HG03045 (cell line): ENCODE results near the gene MGAT1.

Source experiments
- ATAC-seq: cut with Tn5 transposase; IDR thresholded peaks from one replicate; pipeline ENCODE4 v1.9.1; 2021; ENCODE audit warnings: mild to moderate bottlenecking, moderate library complexity; ENCODE audit not compliant: unreplicated experiment

Gene MGAT1

DNA sequence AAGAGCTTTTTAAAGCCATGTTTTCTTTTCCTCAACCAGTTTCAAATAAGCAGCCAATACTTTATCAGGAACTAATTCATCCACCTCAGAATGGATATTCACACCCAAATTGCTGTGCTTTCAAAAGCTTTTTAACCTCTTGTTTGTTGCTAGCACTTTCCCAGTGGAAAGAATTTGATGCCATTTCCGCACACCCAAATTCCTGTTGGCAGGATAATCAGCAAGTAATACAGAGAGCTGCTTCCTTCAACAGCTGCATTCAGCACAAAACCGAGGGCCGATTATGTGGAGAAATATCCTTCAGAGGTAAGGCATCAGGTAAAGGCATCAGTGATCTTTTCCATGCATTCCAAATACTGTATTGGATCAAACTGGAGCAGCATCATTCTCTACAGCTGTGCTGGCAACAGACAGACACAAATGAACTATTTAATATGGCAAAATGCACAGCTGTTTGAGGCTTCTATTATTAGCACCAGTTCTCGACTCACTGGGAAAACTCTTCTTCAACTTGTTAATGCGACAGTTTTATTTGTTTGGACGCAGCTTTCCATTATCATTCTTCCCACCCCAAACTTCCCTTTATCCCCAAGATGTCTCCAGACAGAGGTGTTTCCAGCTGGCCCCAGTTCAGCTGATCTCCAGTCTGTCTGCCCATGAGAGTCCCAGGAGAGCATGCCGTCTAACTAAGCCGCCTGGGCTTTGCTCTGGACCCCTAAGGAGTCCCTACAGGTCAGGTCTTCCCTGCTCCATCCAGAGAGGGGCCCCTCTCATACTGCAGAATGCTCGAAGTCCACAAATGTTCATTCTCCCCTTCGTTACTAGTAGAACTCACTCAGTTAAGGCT is 22.2 kb upstream of the MGAT1 start:
- no peak for ATAC-seq

DNA sequence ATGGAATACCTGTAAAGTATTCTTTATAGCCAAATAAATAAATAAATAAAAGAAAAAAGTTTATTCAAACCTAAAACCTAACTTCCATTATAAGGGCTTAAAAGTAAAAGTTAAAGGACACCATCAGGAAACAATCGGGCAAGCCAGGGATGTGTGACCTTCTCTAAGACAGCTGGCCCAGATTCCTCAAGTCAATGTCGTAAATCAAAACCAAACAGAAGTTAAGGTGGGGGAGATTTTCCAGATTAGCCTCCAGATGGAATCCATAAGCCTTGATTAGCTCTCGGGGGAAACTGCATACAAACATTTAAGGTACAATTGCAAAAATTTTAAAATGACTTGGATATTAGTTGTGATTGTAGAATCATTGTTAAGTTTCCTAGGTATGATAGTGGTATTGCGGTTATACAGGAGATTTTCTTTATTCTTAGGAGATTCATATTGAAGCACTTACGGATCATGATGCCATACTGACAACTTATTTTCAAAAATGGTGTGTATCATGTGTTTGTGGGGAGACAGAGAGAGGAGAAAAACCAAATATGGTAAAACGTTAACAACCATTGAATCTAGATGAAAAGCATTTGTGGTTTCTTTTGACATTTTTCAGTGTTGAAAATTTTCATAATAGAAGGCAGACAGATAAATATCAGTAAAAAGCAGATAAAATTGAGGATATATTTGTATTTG is 21.5 kb upstream of the MGAT1 start:
- no peak for ATAC-seq

DNA sequence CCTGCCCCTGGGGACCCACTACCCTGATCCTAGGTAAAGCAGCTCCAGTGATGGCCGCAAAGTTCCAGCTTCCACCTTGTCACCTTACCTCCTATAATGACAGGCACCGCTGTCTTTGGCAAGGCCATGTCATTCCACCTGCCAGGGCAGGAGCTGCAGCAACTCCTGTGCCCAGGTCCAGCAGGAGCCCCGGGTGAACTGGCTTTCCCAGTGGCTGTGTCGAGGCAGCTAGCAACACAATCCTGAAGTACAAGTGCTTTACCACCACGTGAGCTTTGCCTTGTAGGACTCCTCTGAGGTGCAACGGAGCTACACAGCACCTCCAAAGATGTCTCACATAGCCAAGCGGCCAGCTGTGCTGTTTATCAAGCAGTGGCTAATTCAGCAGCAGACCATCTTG is 20.7 kb upstream of the MGAT1 start:
- ATAC-seq: no peak

DNA sequence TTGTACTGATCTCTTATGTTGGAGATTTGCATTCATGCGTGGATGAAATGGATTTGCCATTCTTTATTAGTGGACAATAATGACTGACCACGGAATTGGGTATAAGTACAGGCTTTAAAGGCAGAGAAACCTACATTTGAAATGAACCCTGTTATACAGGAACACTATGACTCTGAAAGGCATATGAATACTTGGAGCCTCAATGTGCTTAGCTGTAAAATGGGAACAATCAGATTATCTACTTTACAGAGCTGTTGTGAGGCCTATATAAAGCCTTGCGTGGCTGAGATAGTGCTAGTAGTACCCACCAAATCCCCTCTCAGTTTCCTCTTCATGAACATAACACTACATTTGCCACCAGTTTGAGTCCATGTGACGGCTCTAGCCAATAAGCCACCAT is 18.9 kb upstream of the MGAT1 start:
- no peak for ATAC-seq

DNA sequence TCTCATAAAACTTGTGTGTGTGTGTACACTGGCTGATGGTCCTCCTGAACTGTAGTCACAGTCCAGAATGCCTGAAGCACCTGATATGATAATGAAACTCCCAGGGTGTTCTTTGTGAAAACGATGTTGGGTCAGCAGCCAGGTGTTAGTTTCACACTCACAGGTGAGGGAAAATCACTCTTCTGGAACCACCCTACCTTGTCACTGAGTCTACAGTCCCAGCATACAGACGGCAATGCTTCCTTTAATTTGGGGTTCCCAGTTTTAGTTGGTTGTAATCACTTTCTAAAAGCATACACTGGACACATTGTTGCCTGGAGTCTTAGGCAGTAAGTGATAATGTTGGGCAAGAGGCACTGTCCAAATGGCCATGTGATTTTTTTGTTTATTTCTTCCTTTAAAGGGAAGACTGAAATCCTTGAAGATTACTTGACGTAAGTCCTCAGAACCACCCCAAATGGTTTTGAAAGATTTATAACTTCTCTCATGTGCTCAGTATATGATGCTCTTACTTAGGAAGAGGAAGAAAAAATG is 18.2 kb upstream of the MGAT1 start:
- peak; percentile 84 for ATAC-seq

DNA sequence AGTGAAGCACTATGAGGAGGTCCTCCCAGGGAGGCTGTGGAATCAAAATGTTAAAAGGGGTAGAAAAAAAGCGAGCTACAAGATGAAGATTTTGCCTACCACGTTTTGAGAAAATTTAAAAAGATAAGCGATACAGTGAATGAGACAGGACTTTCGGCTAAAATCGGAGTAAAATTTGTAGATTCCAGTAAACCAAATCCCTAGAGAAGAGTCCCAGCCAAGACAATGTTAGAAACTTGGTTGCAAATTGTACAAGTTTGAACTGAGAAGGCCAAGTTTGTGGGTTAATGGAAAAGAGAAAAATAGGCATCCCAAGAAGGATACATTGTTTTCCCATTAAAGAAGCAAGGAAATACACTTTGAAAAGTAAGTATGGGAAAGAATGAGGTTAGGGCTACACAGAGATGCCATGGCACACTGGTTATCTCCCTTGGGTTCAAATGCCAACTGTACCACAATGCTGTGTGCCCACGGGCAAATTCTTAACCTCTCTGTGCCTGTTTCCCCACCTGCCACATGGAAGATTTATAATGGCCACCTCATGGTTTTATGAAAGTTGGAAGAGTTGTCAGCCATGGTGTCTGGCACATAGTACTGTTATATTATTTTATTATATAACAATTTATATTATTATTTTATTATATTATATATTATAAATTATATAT is 16.2 kb upstream of the MGAT1 start:
- ATAC-seq: no peak

DNA sequence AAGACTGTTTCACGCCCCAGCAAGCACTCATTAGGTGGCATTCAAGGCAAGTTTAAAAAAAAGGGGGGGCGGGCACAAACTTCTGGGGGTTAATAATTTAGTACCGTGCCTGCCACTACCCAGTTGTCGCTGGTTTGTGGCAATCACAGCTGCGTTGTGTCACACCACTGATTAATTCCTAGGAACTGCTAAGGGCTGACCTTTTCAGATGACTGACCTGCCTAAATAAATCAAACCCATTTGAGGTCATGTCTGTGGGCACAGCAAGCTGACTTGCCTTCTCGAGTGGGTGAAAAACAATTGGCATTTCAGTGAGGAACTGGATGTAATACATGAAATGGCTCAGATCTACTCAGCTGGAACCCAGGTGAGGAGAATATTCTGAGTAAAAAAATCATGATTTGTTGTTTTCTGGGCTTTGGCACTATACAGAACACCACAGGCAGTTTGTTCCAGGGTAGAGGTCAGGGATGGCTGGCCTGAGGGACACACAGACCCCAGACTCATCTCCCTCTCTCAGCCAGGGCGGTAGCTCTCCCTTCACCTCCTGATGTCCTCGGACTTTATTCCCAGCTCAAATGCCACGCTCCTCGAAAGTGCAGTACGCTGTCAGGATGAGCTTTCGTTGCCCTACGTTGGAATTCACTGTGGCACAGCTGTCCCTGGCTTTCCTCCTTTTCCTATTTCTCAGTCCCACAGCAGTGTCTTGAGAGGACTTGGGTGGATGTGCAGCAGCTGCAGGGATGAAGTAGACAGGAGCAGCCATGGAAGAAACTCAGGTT is 15.5 kb upstream of the MGAT1 start:
- ATAC-seq: no peak

DNA sequence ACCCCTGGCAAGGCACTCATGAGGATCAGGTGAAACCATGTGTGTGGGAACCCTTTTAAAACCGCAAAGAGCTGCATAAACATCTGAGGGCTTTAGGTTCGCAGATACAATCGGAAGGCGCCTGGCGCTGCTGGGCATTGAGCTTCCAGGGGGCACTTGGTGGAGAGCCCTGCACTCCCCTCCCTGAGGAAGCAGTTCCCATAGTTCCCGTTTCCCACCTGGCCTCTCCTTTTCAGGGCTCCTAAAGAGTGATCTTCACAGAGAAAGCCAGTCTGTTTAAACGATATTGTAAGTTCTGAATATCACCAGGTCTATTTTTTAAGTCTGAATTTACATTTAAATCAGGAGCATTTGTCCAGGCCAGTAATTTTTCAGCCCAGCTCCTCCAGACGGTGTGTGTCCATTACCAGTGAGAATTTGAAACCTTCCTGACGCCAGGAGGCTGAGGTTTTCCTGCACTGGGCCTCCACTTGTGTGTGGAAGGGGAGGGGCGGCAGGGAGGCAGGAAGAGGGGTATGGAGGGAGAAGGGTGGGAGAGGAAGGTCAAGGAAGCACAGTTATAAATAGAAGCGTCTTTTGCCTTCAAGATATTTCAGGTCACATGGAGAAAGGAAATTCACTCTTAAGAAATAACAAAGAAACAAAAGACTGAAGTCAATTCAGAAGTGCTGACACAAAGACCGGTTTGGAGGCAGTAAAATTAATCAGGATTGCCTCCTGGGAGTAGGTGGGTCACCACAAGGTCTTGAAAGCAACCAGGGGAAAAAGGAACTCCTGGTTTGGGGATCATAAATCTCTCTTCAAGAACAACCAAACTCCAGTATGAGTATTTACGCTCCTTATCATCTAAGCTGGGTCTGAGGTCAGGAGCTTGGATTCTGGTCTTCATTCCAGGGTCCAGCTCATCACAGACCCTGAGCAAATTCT is 14.3 kb upstream of the MGAT1 start:
- no peak for ATAC-seq

DNA sequence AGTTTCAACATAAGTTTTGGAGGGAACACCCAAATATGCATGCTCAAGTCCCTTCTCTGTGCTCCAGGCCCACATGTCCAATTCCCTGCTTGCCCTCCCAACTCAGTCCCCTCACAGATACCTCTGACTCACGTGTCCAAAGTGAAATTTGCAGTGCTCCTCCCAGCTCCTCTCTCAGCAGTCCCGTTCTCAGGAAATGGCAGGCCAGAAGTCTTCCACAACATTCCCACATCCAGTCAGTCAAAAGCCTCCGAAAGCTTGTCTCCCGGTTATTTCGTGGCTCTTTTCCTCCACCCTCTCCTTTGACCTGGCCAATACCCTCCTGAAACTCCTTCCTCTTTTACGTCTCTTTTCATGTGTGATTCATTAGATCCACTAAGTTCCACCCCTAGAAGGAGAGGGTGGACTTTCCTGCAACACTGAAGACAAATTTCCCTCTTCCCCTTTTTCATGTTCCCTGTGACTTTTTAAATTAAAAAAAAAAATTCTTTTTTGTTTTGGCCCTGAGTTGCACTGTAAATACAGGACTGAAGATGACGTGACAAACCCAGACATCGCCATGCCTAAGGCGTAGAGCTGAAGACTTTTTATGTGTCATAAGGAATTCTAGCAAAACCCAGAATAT is 12.8 kb upstream of the MGAT1 start:
- ATAC-seq: no peak

DNA sequence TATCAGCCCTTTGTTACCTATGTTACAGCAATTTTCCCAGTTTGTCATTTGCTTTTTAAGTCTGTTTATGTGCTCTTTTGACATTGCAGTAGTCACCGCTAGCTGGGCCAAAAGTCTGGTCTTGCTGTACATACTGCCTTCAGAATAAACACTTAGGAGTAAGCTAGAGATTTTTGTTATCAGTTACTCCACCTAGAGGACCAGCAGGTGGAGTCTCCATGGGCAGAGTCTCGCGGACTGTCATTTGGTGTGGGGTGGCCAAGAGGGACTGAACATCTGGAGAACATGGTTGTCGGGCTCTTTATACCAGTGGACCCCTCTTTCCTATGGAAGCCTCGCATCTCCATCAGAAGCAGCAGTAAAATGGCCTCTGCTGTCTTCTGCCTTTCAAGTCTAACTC is 10.8 kb upstream of the MGAT1 start:
- ATAC-seq: no peak

DNA sequence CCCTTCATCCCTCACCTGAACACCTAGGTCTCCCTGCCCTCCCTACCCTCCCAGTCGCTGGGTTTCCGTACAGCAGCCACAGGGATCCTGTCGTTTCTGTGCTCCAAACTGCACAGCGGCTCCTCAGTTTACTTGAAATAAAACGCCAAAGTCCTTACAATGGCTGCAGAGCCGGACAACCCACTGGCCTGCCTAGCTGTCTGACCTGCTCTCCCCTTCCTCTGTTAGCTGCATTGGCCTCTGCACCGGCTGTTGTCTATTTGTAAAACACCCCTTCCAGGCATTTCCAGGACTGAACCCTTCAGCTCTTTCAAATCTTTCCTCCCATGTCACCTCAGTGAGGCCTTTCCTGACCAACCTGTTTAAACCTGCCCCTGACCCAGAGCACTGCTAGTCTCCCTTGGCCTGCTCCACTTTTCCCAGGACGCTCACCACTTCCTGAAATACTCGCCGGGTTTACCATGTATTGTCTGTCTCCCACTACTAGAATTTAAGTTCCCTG is 9.1 kb upstream of the MGAT1 start:
- ATAC-seq: no peak

DNA sequence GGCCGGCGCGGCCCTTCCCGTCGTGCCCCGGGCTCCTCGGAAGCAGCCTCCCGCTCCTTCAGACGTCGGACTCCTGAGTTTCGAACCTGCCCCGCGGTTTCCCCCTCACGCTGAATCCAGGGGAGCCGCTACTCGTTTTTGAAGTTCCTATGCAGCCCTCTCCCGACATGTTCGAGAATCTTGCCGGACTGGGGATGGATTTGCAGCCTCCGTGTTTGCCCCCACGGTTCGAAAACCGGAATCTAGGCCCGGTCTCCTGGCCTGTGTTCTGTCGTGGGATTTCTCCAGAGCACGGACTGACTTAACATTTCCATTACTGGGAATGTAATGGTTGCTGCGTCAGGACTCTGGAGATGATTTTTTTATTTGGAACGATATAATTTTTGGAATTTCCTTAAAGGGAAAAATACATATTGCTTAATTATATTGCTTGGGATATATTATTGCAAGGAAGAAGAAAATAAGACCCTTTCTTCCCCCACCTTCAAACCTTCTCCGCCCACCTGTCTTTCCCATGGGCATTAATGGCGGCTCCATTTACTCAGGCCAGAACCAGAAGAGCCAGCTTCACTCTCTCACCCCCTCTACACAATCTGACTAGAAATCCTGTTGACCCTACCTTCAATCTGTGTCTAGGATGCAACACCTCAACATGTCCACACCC is 8.5 kb upstream of the MGAT1 start:
- no peak for ATAC-seq

DNA sequence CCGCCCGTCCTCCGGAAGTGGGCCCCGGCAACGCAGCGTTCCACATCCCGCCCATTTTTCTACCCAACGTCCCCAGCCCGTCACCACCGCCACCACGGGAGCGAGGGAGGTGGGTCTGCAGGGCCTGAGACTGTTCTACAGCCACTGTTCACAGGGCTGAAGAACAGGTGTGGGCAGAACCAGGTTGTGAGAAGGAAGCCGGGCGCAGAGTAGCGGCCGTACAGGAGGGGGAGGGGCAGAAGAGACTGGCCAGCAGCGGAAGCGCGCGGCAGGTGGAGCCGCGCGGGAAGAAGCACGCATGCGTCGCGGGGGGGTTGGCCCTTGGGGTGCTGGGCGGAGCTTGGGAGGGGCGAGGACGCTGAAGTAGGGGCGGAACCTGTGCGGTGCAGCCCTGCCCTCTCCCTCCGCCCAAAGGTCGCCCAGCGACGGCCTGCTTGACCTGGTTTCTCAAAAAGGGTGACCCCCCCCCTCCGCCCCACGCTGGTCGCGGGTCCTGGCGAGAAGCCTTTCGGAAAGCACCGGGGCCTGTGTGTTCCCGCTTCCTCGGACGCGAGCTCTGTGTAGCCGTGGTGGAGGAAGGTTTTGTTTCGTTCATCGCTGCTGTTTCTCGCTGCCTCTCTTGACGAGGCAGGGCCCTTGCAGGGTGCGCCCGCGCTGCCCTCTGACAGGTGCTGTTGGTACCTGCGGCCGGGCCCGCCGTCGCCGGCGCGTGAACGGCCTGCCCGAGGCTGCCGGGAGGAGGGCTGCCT is 7.8 kb upstream of the MGAT1 start:
- ATAC-seq: peak; percentile 72

DNA sequence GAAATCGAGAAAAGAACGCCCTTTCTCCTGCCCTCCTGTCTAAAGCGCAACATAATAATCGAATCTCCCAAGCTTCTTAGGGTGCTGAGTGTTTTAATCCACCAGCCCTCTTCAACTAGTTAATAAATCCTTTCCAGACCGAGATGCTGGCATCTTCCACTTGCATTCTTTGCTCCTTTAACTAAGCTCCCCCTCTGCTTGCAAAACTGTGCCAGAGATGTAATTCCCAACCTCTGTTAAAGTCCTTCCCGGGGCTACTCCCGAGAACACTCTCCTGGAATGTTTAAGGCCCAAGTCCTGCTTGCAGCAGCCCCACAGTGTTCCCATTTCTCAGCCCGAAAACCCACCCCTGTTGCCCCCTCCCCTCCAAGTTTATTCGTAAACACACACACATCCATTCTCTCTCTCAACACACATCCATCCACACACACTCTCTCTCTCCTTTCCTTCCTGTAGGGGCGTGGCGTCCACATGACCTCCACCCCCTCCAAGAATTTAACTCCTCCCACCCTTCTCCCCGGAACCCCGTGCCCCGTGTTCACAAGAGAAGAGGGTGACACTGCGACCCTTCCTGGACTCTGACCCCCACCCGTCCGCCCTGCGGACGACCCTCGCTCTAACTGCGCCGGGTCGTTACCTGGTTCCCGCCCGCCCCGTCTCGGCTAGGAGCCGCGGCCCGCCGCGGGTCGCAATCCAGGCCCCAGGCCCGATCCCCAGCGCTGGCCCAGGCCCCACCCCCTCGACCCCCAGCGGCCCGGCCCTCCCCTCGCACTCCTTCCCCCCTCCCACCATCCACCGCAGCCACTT is 7.0 kb upstream of the MGAT1 start:
- peak; percentile 58 for ATAC-seq

DNA sequence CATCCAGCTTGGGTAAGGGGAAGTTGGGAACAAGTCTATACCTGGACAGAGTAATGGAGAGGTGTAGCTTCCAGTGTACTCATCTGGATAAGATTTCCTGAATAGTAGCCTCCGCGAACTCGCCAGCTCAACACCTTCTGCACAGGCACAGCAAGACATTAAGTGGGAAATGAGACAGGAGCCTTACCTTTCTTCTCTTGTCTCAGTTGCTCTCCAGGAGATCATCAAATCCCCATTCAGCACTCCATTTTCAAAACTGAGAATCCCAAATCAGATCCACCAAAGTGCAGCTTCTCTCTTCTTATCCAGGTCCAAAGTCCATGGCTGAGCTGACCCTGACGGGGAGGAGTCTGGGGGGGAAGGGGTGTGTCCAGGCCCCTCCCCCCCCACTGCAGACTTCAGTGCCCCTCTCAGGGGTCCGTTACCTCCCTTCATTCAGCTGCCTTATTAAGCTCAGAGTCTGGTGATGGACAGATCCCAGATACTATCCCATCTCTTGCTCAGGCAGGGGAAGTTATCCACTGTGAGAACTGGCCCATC is 5.9 kb upstream of the MGAT1 start:
- ATAC-seq: no peak

DNA sequence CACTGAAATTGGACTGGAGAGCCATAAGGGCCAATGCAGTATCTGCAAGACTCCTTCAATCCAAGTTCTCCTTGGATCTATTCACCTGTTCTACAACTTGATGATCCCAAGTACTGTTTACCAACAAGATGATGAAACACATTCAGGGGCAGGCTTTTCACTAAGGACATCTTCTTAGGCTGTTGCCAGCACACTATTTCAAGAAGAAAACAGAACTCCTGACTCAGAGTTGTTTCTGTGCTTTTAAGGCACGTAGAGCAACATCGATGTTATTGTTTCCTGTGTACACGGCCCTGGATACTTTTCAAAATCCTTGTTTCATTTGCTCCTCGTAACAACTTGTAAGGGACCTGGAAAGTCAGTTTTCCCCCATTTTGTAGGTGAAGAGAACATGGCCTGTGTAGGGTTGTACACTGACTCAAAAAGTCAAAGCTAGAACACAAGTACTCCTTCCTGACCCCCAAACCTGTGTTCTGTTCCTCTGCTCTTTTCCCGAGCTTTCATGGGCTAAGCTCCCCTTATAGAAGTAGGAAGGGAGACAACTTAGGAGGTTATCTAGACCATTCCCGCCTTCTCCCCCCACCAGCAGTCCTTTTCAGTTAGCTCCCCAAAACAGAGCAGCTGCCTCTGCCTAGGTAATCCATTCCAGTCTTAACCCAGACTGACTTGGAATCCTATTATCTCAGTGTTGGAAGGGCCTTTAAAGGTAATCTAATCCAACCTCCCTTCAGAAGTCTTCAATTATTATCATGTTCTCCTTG is 5.2 kb upstream of the MGAT1 start:
- ATAC-seq: no peak
